HAP-1 (cell line): ENCODE measurements around the gene USPL1.
"Not testable (repeated sequence)": the region's sequence is repeated elsewhere in the genome, so short reads cannot be mapped to it uniquely, and the experiment has no call there.

ENCODE experiments used
- DNase-seq, 2 experiments: peaks; one replicate each; pipeline ENCODE4 v3.0.0-alpha.2; 2016 to 2020; ENCODE audit warnings: low spot score in 2 of 2
- H3K27me3 ChIP-seq: fragments of 250-450 bp; sonication (Bioruptor Pico); 2 replicates; pipeline ENCODE4 v1.5.1; 2020; ENCODE audit warnings: low read depth, mild to moderate bottlenecking, moderate library complexity
- H3K36me3 ChIP-seq: fragments of 250-450 bp; sonication (Bioruptor Pico); replicated peaks from 2 replicates; pipeline ENCODE4 v1.5.1; 2020; ENCODE audit warnings: mild to moderate bottlenecking
- H3K4me1 ChIP-seq: fragments of 250-450 bp; sonication (Bioruptor Pico); 2 replicates; pipeline ENCODE4 v1.5.1; 2020; ENCODE audit warnings: mild to moderate bottlenecking
- H3K4me3 ChIP-seq: fragments of 250-450 bp; sonication (Bioruptor Pico); 2 replicates; pipeline ENCODE4 v1.5.1; 2020; ENCODE audit warnings: mild to moderate bottlenecking, moderate library complexity
- H3K9me3 ChIP-seq: fragments of 250-450 bp; sonication (Bioruptor Pico); 2 replicates; pipeline ENCODE4 v1.5.1; 2020; ENCODE audit warnings: mild to moderate bottlenecking, moderate library complexity
- in situ Hi-C: fragments of 300-500 bp; cut with MboI; formaldehyde crosslinking; loops from 3 replicates; pipeline ENCODE4 v1.14.3; 2020; ENCODE audit warnings: low sequenced_read_pairs, inconsistent platforms, mixed read lengths

USPL1 gene

DNA sequence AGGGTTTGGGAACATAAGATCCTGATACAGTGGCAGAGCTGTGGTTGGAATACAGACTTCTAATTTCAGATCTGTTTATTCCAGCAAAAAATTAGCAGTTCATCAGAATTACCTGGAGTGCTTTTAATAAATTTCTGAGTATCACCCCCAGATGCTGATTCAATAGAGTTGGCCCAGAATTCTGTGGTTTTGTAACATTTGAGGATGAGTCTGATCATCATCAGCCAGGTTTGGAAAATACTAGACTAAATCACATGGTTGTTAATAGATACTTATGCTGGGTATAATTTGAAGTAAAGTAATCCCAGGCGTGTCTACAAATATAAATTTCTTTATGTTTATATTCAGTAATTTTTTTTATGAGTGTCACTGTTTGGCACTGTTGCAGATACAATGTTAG is 4.8 kb downstream of the USPL1 start:
- Histone ChIP-seq H3K27me3 (no peaks in the 10 kb centered on the region), H3K9me3 (no peaks in the 10 kb centered on the region), H3K36me3 (peaks cover 26% of the 10 kb centered on the region), H3K4me1 (peaks cover 16% of the 10 kb centered on the region), H3K4me3 (no peak overlapping the region)
- no peak for DNase-seq
- in situ Hi-C loops: no loop called here

DNA sequence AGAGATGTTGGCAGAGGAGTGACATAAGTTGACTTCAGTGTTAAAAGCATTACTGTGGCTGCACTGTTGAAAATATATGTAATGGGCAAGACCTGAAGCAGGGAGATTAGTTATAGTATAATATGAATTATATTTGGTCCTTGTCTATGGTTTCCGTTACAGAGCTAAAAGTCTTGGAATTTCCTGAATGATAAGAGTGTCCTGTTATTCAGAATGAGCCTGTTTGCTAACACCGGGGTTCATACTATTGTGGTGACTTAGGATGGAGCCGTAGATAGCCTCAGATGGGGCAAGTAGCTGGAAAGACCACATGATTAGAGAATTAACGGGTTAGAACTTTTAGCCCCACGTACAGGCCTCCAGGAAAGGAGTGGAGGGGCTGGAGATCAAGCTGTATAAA is 5.7 kb downstream of the USPL1 start:
- in situ Hi-C loops: no loop called here
- H3K27me3 ChIP-seq: no peaks in the 10 kb centered on the region
- no peaks in the 10 kb centered on the region for H3K9me3 ChIP-seq
- peaks cover 30% of the 10 kb centered on the region for H3K36me3 ChIP-seq
- no peak overlapping the region for H3K4me3 ChIP-seq
- peaks cover 16% of the 10 kb centered on the region for H3K4me1 ChIP-seq
- DNase-seq: no peak

DNA sequence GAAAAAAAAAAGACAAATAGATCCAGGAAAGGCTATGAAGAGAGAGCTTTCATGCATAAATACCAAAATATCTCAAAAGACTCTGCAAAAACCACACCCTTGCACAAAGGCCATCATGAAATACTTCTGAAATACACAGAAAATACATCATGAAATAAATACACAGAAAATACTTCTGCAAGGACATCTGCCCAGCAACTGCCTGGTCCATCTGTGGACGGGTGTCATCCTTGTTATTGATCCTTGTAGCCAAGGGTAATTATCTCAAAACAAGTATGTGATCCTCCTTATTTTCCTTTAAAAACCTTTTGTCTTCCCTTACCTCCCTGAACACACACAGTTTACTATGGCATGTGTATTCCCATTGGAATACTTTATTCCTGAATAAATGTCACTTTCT is 6.9 kb downstream of the USPL1 start:
- peaks cover 43% of the 10 kb centered on the region for H3K36me3 ChIP-seq

DNA sequence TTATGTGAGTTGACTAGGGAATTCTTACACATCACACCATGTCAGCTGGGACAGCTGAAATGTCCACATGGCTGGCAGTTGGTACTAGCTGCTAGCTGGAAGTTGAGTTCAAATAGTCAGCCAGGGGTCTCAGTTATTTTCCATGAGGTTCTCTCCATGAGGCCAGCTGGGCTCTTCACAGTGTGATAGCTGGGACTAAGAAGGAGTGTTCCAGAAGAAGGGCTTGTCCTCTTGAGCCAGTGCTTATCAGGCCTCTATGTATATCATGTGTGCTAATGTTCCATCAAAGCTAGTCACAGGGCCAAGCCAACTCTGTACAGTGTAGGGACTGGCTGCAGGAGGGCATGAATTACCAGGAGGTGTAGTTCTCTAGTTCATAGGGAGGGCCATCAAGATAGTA is 11.8 kb downstream of the USPL1 start:
- no peak for DNase-seq
- Histone ChIP-seq H3K4me3 (no peak overlapping the region), H3K4me1 (peaks cover 8% of the 10 kb centered on the region), H3K9me3 (0 out of 2 replicates have a peak, but pooled peaks cover 2% of the 10 kb centered on the region), H3K36me3 (peaks cover 70% of the 10 kb centered on the region), H3K27me3 (no peaks in the 10 kb centered on the region)
- in situ Hi-C loops: no loop called here

More for the DNA sequence above, 6.9 kb downstream of the USPL1 start:
- Histone ChIP-seq H3K4me1 (peaks cover 16% of the 10 kb centered on the region), H3K4me3 (no peak overlapping the region), H3K27me3 (no peaks in the 10 kb centered on the region), H3K9me3 (no peaks in the 10 kb centered on the region)
- in situ Hi-C loops: no loop called here
- DNase-seq: no peak

DNA sequence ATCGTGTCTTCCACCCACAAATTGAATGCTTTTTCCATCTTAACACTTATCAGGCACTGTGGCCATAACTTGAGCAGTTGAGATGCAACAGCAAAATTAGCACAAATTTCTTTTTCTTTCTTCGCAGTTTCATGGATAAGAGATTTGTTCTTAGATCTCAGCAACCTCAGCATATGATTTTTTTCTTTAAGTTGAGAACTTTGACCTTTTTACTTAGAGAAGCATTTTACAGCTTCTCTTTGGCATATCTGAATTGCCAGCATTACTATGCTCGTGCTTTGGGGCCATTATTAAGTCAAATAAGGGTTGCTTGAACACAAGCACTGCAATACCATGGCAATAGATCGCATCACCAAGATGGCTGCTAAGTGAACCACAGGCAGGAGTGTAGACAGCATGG is 16.1 kb downstream of the USPL1 start:
- in situ Hi-C loops: no loop called here
- no peak overlapping the region for H3K4me3 ChIP-seq
- no peak for DNase-seq
- H3K27me3 ChIP-seq: no peaks in the 10 kb centered on the region
- H3K36me3 ChIP-seq: peaks cover 67% of the 10 kb centered on the region
- no peaks in the 10 kb centered on the region; the same call in 1 of the 2 replicates for H3K4me1 ChIP-seq
- 0 out of 2 replicates have a peak, but pooled peaks cover 2% of the 10 kb centered on the region for H3K9me3 ChIP-seq

DNA sequence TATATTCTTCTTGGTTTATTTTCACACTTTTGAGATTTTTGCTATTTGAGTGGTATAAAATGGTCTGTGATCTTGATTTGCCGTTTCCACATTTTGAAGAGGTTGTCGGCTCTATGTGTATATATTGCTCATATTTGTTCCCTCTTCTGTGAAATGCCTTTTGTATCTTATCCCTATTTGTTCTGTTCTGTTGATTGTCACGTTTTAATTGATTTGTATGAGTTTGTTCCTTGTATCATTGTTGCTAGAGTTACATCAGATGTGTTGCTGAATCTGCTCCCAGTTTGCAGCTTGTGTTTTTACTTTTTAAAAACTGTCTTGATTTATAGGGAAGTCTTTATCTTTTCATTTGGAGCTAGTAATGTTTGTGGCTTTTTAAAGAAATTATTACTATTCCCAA is 17.1 kb downstream of the USPL1 start:
- in situ Hi-C loops: no loop called here
- Histone ChIP-seq H3K9me3 (0 out of 2 replicates have a peak, but pooled peaks cover 2% of the 10 kb centered on the region), H3K36me3 (peaks cover 65% of the 10 kb centered on the region), H3K4me3 (no peak overlapping the region), H3K4me1 (no peaks in the 10 kb centered on the region; the same call in 1 of the 2 replicates), H3K27me3 (no peaks in the 10 kb centered on the region)
- no peak for DNase-seq

DNA sequence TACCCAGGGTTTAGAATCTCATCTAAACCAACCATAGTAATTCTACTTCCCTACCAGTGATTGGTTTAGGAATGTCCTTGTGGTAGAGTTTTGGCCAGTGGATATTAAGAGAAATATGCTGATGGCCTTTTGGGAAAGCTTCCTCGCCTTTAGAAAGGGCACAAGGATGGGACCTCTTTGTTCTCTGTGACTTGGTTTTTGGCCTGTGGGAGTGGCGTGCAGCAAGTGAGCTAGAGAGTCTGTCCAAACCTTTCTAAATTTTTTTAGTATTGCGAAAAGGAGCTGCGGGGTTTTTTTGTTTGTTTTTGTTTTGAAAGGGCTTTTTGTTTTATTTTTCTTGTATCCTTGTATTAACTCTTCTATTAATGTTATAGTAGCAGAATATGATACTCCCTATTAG is 20.6 kb downstream of the USPL1 start:
- in situ Hi-C loops: no loop called here
- H3K9me3 ChIP-seq: 0 out of 2 replicates have a peak, but pooled peaks cover 2% of the 10 kb centered on the region
- H3K27me3 ChIP-seq: no peaks in the 10 kb centered on the region
- H3K4me1 ChIP-seq: no peaks in the 10 kb centered on the region; the same call in 1 of the 2 replicates
- DNase-seq: no peak
- H3K4me3 ChIP-seq: no peak overlapping the region
- peaks cover 62% of the 10 kb centered on the region for H3K36me3 ChIP-seq

DNA sequence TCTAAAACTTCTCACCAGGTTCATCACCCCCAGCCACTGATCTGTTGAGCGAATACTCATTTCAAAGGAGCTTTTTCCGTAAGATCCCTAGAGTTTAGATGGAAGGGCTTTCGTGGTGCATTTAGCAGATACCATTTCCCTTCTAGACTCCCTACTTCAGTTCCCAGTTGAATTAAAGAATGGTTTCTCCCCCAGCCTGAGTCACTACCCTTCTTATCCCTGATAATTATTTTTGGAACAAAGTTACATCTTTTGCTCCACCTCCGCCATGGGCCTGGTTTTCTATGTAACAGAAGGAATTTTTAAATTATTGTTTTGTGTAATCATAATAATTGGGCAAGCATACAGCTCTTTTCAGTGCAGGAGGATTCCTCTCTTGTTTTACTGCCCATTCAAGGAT is 22.0 kb downstream of the USPL1 start:
- peaks cover 59% of the 10 kb centered on the region for H3K36me3 ChIP-seq
- in situ Hi-C loops: no loop called here

DNA sequence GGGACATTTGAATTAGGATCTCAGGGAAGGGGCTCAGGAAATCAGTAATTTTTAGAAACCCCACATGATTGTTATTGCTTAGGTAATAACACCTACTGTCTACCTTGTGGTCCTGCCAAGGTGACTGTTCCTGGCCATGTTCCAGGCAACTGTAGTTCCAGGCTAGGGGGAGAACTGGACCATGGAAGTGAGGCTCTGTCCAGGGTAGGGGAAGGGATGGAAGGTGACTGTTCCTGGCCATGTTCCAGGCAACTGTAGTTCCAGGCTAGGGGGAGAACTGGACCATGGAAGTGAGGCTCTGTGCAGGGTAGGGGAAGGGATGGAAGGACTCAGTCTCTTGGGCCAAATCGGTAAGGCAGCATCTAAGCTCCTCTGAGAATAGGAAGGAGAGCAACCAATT is 23.5 kb downstream of the USPL1 start:
- DNase-seq: not testable (repeated sequence)

More for the DNA sequence above, 22.0 kb downstream of the USPL1 start:
- no peak for DNase-seq
- Histone ChIP-seq H3K4me3 (no peak overlapping the region), H3K27me3 (no peaks in the 10 kb centered on the region), H3K4me1 (no peaks in the 10 kb centered on the region; the same call in 1 of the 2 replicates), H3K9me3 (no peaks in the 10 kb centered on the region)

DNA sequence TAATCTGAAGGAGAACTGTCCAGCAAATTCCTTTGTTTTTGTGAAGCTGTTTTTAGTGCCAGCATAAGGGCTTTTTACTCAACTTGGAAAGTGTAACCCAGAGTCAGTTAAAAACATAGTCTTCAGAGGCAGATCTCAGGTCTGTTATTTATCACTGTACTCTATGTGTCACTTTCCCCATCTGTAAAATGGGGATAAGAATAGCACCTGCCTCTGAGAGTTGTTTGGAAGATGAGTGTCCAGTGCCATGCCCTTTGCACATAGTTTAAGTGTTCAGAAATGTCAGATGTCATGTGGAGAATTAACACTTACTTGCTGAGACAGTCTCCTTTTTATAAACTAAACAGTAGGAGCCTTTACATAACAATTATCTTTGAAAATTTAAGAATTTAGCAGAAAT is 27.9 kb downstream of the USPL1 start:
- Histone ChIP-seq H3K4me1 (no peaks in the 10 kb centered on the region), H3K27me3 (no peaks in the 10 kb centered on the region), H3K9me3 (no peaks in the 10 kb centered on the region), H3K36me3 (peaks cover 75% of the 10 kb centered on the region), H3K4me3 (no peak overlapping the region)
- in situ Hi-C loops: no loop called here
- no peak for DNase-seq

More for the DNA sequence above, 23.5 kb downstream of the USPL1 start:
- in situ Hi-C loops, H3K4me3 ChIP-seq, H3K4me1 ChIP-seq, H3K27me3 ChIP-seq, H3K9me3 ChIP-seq: not testable (repeated sequence)
- peaks cover 63% of the 10 kb centered on the region for H3K36me3 ChIP-seq

DNA sequence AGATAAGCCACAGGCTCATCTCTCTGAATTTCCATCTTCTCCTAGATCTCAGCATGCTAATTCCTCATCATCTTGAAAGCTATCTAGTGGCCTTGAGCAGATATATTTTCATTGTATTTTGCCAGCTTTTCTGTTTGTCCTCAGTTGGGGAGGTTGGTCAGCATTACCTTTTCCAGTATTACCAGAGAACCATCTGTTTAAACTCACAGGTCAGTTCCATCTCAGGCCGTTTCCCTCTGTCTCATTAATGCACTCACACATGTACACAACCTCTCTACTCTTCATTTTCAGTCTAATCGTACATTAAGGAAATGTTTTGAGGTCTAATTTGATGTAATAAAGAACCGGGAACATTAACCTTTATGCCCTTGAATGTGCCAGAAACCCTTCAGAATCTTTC is 29.7 kb downstream of the USPL1 start:
- H3K4me3 ChIP-seq: no peak overlapping the region
- in situ Hi-C loops: no loop called here
- DNase-seq: no peak
- peaks cover 67% of the 10 kb centered on the region for H3K36me3 ChIP-seq
- no peaks in the 10 kb centered on the region for H3K9me3 ChIP-seq
- H3K27me3 ChIP-seq: no peaks in the 10 kb centered on the region
- H3K4me1 ChIP-seq: no peaks in the 10 kb centered on the region

DNA sequence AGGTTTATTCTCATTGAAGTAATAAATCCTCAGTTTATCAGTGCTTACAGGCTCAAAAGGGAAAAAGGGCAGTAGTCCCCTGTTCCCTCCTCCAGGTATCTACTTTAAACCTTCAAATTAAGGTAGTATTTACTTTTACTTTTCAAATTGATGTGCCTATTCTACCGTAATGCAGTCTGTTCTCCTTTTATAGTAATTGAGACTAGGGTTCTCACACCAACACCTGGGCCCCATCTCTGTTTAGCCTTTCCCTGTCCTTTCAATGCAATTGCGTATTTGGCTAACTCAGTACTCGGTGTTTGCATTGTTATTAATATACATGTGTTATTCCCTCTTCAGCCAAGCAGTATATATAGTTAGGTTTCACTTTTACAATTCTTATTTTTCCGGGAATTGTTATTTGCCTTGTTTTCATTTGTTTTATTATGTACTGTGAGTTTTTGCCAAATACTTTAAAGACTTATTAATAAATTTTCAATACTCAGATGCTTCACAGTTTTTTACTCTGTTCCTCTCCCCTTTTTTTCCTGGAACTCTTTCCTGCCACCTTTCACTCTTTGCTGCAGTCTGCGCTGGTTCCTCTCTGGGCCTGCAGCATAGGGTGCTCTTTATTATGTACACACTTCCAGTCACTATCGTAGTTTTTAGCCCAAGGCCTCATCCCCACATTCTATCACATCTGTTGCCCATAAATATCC is 30.3 kb downstream of the USPL1 start:
- no peak for DNase-seq
- H3K36me3 ChIP-seq: peaks cover 67% of the 10 kb centered on the region
- in situ Hi-C loops: no loop called here

DNA sequence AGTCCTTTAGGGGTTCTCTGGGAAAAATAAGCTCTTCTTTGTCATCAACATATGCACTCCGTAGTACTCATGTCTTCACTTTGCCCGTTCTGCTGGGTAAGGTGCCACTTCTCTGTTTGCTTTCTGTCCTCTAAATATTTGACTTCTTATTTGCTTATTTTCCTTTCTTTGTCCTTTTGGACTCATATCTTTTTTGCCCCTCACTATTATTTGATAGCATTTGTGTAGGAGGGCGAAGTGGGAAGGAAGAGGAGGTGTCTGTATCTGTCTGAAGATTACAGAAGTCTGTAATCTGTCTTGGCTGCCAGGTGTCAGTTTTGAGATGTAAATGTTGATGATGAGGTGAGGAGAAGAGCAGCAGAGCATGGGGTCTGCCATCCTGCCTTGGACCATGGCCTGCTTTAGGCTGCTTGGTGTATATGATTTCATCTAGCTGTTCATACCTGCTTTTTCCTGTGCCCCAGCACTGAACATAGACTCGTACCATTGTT is 30.8 kb downstream of the USPL1 start:
- peaks cover 70% of the 10 kb centered on the region for H3K36me3 ChIP-seq

More for the DNA sequence above, 30.3 kb downstream of the USPL1 start:
- H3K9me3 ChIP-seq: no peaks in the 10 kb centered on the region
- no peaks in the 10 kb centered on the region for H3K27me3 ChIP-seq
- no peak overlapping the region for H3K4me3 ChIP-seq
- H3K4me1 ChIP-seq: no peaks in the 10 kb centered on the region

DNA sequence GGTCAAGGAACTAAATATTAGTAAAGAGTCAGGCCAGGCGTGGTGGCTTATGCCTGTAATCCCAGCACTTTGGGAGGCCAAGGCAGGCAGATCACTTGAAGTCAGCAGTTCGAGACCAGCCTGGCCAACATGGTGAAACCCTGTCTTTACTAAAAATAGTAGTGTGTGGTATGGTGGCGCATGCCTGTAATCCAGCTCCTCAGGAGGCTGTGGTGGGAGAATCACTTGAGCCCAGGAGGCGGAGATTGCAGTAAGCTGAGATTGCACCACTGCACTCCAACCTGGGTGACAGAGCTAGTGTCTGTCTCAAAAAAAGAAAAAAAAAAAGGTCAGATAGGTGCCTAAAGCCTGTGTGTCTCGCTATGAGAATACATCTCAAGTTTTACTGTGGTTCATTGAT is 33.9 kb downstream of the USPL1 start:
- H3K4me3 ChIP-seq, in situ Hi-C loops, H3K4me1 ChIP-seq, H3K9me3 ChIP-seq, H3K27me3 ChIP-seq, DNase-seq: not testable (repeated sequence)
- H3K36me3 ChIP-seq: peaks cover 75% of the 10 kb centered on the region

More for the DNA sequence above, 30.8 kb downstream of the USPL1 start:
- in situ Hi-C loops: no loop called here
- H3K27me3 ChIP-seq: no peaks in the 10 kb centered on the region
- H3K4me1 ChIP-seq: no peaks in the 10 kb centered on the region
- no peak overlapping the region for H3K4me3 ChIP-seq
- H3K9me3 ChIP-seq: no peaks in the 10 kb centered on the region
- DNase-seq: no peak
